Activated naive CD4-positive, alpha-beta T cell treated with anti-CD3 and anti-CD28 coated beads, Interleukin-2, amount 10 ng/mL, durations not matched to agents 7 days and 5 days (primary cell): ENCODE results near the gene TLR7.

Experiments used
- CTCF ChIA-PET: fragments of 350-600 bp; sonication (Branson Sonifier 250); formaldehyde crosslinking; loops from one replicate; lab custom pipeline; 2021; ENCODE audit warnings: antibody characterized with exemption; lab: Charles Lee
- DNase-seq: peaks from one replicate; pipeline ENCODE4 v3.0.0-alpha.2; 2020
- H3K27ac Mint-ChIP-seq: one replicate; pipeline ENCODE4 v1.8.0; 2021; ENCODE audit warnings: mild to moderate bottlenecking, moderate library complexity, mixed read lengths
- H3K27me3 Mint-ChIP-seq: one replicate; pipeline ENCODE4 v1.8.0; 2021; ENCODE audit warnings: mild to moderate bottlenecking, mixed read lengths
- H3K36me3 Mint-ChIP-seq: one replicate; pipeline ENCODE4 v1.8.0; 2021; ENCODE audit warnings: mixed read lengths
- H3K4me1 Mint-ChIP-seq: one replicate; pipeline ENCODE4 v1.8.0; 2021; ENCODE audit warnings: mixed read lengths
- H3K4me3 Mint-ChIP-seq: one replicate; pipeline ENCODE4 v1.8.0; 2021; ENCODE audit warnings: mild to moderate bottlenecking, moderate library complexity, mixed read lengths
- H3K9me3 Mint-ChIP-seq: one replicate; pipeline ENCODE4 v1.8.0; 2021; ENCODE audit warnings: mixed read lengths

TLR7 gene

GRCh38 chrX:12874581-12874980 lies 7.7 kb downstream of the TLR7 start:
- no peak overlapping the region for H3K27ac Mint-ChIP-seq
- no peaks in the 10 kb centered on the region for H3K27me3 Mint-ChIP-seq
- no peak for DNase-seq
- CTCF ChIA-PET, result no interaction called here
- no peaks in the 10 kb centered on the region for H3K4me1 Mint-ChIP-seq
- H3K36me3 Mint-ChIP-seq, result no peaks in the 10 kb centered on the region
- H3K9me3 Mint-ChIP-seq, result no peaks in the 10 kb centered on the region
- no peak overlapping the region for H3K4me3 Mint-ChIP-seq

DNA sequence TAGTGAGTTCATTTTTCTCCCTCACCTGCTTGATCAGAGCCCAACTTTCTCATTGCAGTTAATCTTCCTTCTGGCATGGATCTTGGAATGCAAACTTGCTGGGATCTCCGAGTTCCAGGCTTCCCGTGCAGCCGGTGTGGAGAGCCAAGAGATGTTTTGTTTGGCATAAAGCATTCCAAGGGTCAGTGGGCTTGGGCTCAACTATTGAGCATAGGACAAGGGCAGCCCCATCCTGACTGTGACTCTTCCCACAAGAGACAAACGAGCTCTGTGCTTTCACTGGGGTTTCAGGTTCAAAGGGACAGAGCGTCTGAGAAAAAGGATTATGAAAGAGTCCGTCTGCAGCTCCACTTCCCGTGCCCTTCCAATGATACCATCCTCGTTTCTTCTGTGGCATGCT lies 10.5 kb downstream of the TLR7 start:
- H3K27ac Mint-ChIP-seq, result no peak overlapping the region
- H3K36me3 Mint-ChIP-seq, result no peaks in the 10 kb centered on the region
- H3K4me3 Mint-ChIP-seq, result no peak overlapping the region
- no peaks in the 10 kb centered on the region for H3K4me1 Mint-ChIP-seq
- no peaks in the 10 kb centered on the region for H3K9me3 Mint-ChIP-seq
- CTCF ChIA-PET, result no interaction called here
- DNase-seq, result no peak
- no peaks in the 10 kb centered on the region for H3K27me3 Mint-ChIP-seq

GRCh38 chrX:12878536-12878935 lies 11.7 kb downstream of the TLR7 start:
- H3K9me3 Mint-ChIP-seq, result no peaks in the 10 kb centered on the region
- no peaks in the 10 kb centered on the region for H3K27me3 Mint-ChIP-seq
- DNase-seq, result no peak
- H3K4me3 Mint-ChIP-seq, result no peak overlapping the region
- H3K27ac Mint-ChIP-seq, result no peak overlapping the region
- H3K4me1 Mint-ChIP-seq, result no peaks in the 10 kb centered on the region
- CTCF ChIA-PET, result no interaction called here
- H3K36me3 Mint-ChIP-seq, result no peaks in the 10 kb centered on the region

GRCh38 chrX:12881914-12882313 lies 15.0 kb downstream of the TLR7 start:
- H3K4me1 Mint-ChIP-seq, result no peaks in the 10 kb centered on the region
- H3K4me3 Mint-ChIP-seq, result no peak overlapping the region
- no peak for DNase-seq
- H3K27ac Mint-ChIP-seq, result no peak overlapping the region
- H3K9me3 Mint-ChIP-seq, result no peaks in the 10 kb centered on the region
- H3K36me3 Mint-ChIP-seq, result no peaks in the 10 kb centered on the region
- CTCF ChIA-PET, result no interaction called here
- H3K27me3 Mint-ChIP-seq, result peaks cover 4% of the 10 kb centered on the region

DNA sequence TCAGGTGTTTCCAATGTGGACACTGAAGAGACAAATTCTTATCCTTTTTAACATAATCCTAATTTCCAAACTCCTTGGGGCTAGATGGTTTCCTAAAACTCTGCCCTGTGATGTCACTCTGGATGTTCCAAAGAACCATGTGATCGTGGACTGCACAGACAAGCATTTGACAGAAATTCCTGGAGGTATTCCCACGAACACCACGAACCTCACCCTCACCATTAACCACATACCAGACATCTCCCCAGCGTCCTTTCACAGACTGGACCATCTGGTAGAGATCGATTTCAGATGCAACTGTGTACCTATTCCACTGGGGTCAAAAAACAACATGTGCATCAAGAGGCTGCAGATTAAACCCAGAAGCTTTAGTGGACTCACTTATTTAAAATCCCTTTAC lies 18.6 kb downstream of the TLR7 start:
- CTCF ChIA-PET, result interaction anchor here (1.1 kb wide), 1 partner anchor 71 kb away, joined by 3 read pairs; no protein-coding TSS in a partner anchor
- Mint-ChIP-seq H3K4me3 (no peak overlapping the region), H3K36me3 (peaks cover 3% of the 10 kb centered on the region), H3K4me1 (peaks cover 12% of the 10 kb centered on the region), H3K27me3 (peaks cover 8% of the 10 kb centered on the region), H3K27ac (no peak overlapping the region), H3K9me3 (no peaks in the 10 kb centered on the region)
- no peak for DNase-seq

DNA sequence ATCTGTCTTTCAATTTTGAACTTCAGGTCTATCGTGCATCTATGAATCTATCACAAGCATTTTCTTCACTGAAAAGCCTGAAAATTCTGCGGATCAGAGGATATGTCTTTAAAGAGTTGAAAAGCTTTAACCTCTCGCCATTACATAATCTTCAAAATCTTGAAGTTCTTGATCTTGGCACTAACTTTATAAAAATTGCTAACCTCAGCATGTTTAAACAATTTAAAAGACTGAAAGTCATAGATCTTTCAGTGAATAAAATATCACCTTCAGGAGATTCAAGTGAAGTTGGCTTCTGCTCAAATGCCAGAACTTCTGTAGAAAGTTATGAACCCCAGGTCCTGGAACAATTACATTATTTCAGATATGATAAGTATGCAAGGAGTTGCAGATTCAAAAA lies 19.7 kb downstream of the TLR7 start:
- peaks cover 3% of the 10 kb centered on the region for H3K36me3 Mint-ChIP-seq
- peaks cover 8% of the 10 kb centered on the region for H3K27me3 Mint-ChIP-seq
- no peak overlapping the region for H3K4me3 Mint-ChIP-seq
- CTCF ChIA-PET, result no interaction called here
- H3K27ac Mint-ChIP-seq, result no peak overlapping the region
- peaks cover 23% of the 10 kb centered on the region for H3K4me1 Mint-ChIP-seq
- no peaks in the 10 kb centered on the region for H3K9me3 Mint-ChIP-seq
- DNase-seq, result no peak

DNA sequence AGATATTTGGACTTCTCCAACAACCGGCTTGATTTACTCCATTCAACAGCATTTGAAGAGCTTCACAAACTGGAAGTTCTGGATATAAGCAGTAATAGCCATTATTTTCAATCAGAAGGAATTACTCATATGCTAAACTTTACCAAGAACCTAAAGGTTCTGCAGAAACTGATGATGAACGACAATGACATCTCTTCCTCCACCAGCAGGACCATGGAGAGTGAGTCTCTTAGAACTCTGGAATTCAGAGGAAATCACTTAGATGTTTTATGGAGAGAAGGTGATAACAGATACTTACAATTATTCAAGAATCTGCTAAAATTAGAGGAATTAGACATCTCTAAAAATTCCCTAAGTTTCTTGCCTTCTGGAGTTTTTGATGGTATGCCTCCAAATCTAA lies 20.3 kb downstream of the TLR7 start:
- CTCF ChIA-PET, result no interaction called here
- Mint-ChIP-seq H3K27ac (no peak overlapping the region), H3K4me1 (peaks cover 29% of the 10 kb centered on the region), H3K9me3 (no peaks in the 10 kb centered on the region), H3K36me3 (peaks cover 4% of the 10 kb centered on the region), H3K27me3 (peaks cover 8% of the 10 kb centered on the region), H3K4me3 (no peak overlapping the region)
- DNase-seq, result no peak

DNA sequence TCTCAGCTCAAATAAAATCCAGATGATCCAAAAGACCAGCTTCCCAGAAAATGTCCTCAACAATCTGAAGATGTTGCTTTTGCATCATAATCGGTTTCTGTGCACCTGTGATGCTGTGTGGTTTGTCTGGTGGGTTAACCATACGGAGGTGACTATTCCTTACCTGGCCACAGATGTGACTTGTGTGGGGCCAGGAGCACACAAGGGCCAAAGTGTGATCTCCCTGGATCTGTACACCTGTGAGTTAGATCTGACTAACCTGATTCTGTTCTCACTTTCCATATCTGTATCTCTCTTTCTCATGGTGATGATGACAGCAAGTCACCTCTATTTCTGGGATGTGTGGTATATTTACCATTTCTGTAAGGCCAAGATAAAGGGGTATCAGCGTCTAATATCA lies 20.9 kb downstream of the TLR7 start:
- Mint-ChIP-seq H3K36me3 (peaks cover 4% of the 10 kb centered on the region), H3K27me3 (peaks cover 8% of the 10 kb centered on the region), H3K4me3 (no peak overlapping the region), H3K4me1 (peaks cover 35% of the 10 kb centered on the region), H3K27ac (no peak overlapping the region), H3K9me3 (no peaks in the 10 kb centered on the region)
- no peak for DNase-seq
- CTCF ChIA-PET, result interaction anchor here (0.7 kb wide), 1 partner anchor 73 kb away, joined by 3 read pairs; no protein-coding TSS in a partner anchor

DNA sequence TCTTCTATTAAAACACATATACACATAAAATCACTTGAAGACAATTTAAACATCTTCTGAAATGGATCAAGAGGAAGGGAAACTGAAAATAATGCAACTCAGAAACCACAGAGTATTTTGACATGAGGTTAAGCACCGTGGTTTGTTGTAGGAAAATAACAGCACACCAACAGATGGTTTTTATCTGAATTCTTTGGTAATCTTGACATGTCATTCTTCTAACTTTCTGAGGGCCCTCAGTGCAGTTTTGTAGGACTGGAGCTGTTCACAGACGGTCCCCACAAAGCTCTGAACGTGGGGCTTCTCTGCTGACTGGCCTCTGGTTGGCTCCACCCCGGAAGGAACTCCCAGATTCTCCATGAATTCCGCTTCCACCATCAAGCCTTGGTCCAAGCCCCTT lies 23.6 kb downstream of the TLR7 start:
- CTCF ChIA-PET, result interaction anchor here (0.5 to 13.4 kb wide), 3 partner anchors 77 to 389 kb away, joined by 3 to 146 read pairs (median 3); no protein-coding TSS in a partner anchor
- Mint-ChIP-seq H3K9me3 (no peaks in the 10 kb centered on the region), H3K4me3 (peak overlapping the region; percentile 7), H3K36me3 (peaks cover 4% of the 10 kb centered on the region), H3K27me3 (peaks cover 8% of the 10 kb centered on the region), H3K4me1 (peaks cover 50% of the 10 kb centered on the region), H3K27ac (peak overlapping the region; percentile 95)
- peak; percentile 24 for DNase-seq

GRCh38 chrX:12891171-12891570 lies 24.3 kb downstream of the TLR7 start:
- H3K27ac Mint-ChIP-seq, result peak overlapping the region; percentile 95
- H3K36me3 Mint-ChIP-seq, result peaks cover 4% of the 10 kb centered on the region
- DNase-seq, result no peak
- H3K27me3 Mint-ChIP-seq, result peaks cover 4% of the 10 kb centered on the region
- no peaks in the 10 kb centered on the region for H3K9me3 Mint-ChIP-seq
- H3K4me3 Mint-ChIP-seq, result no peak overlapping the region
- CTCF ChIA-PET, result interaction anchor here (13.4 kb wide), 1 partner anchor 77 kb away, joined by 146 read pairs; no protein-coding TSS in a partner anchor
- H3K4me1 Mint-ChIP-seq, result peaks cover 50% of the 10 kb centered on the region

GRCh38 chrX:12891915-12892506 lies 25.1 kb downstream of the TLR7 start:
- peaks cover 4% of the 10 kb centered on the region for H3K27me3 Mint-ChIP-seq
- DNase-seq, result peak; percentile 27
- no peak overlapping the region for H3K4me3 Mint-ChIP-seq
- CTCF ChIA-PET, result interaction anchor here (13.4 kb wide), 1 partner anchor 78 kb away, joined by 146 read pairs; no protein-coding TSS in a partner anchor
- peaks cover 50% of the 10 kb centered on the region for H3K4me1 Mint-ChIP-seq
- peak overlapping the region; percentile 71 for H3K27ac Mint-ChIP-seq
- H3K36me3 Mint-ChIP-seq, result peaks cover 4% of the 10 kb centered on the region
- H3K9me3 Mint-ChIP-seq, result no peaks in the 10 kb centered on the region

GRCh38 chrX:12892716-12893115 lies 25.8 kb downstream of the TLR7 start:
- peaks cover 50% of the 10 kb centered on the region for H3K4me1 Mint-ChIP-seq
- no peak overlapping the region for H3K27ac Mint-ChIP-seq
- H3K36me3 Mint-ChIP-seq, result peaks cover 4% of the 10 kb centered on the region
- CTCF ChIA-PET, result interaction anchor here (1.3 to 13.4 kb wide), 3 partner anchors 11 to 89 kb away, joined by 3 to 146 read pairs (median 5); no protein-coding TSS in a partner anchor
- no peak for DNase-seq
- no peak overlapping the region for H3K4me3 Mint-ChIP-seq
- H3K27me3 Mint-ChIP-seq, result peaks cover 2% of the 10 kb centered on the region
- H3K9me3 Mint-ChIP-seq, result no peaks in the 10 kb centered on the region

DNA sequence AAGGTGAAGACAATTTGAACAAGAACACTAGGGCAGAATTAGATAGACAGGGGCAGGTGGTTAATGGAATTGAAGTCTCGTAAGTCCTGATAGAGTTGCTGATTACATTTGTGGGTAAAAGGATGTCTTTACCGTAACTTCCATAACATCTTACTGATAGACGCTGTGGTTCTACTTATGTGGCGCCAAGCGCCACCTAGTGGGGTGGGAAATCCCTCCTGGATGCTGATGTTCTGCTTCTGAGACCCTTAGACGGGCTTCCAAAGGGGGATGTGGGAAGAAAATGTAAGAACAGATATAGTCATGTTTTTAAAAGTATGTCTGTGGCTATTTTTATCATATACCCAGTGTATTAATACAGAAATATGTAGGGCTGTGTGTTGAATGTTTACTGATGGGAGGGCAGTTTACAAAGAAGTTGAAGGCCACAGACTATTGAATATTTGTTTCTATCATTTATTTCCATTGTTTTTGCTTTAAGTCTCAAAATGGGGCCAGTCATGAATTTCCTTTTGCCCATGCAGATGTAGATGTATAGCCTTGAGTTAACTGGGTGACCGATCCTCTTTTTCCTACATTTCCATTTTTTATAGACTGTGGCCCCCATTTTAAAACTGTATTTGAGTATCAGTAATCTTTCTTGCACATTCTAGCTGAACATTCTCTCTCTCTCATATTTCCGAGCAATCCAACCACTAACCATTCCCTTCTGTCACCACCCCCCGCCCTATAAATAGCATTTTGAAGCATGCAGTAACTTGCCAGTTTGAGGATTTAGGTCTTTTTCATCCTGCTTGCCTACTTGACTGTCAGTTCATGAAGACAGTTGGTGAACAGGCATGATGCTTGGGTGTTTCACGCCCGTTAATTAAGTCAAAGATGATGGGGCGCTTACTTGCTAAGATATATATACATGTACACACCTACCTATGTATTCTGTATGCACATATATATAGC lies 27.5 kb downstream of the TLR7 start:
- DNase-seq, result peak; percentile 67
- CTCF ChIA-PET, result interaction anchor here (0.7 to 13.4 kb wide), 8 partner anchors 9 to 594 kb away, joined by 3 to 146 read pairs (median 3); no protein-coding TSS in a partner anchor
- H3K9me3 Mint-ChIP-seq, result no peaks in the 10 kb centered on the region
- H3K4me3 Mint-ChIP-seq, result no peak overlapping the region
- peaks cover 4% of the 10 kb centered on the region for H3K36me3 Mint-ChIP-seq
- peaks cover 49% of the 10 kb centered on the region for H3K4me1 Mint-ChIP-seq
- H3K27me3 Mint-ChIP-seq, result no peaks in the 10 kb centered on the region
- H3K27ac Mint-ChIP-seq, result no peak overlapping the region

GRCh38 chrX:12895866-12896265 lies 29.0 kb downstream of the TLR7 start:
- H3K36me3 Mint-ChIP-seq, result peaks cover 1% of the 10 kb centered on the region
- no peak overlapping the region for H3K27ac Mint-ChIP-seq
- H3K4me3 Mint-ChIP-seq, result no peak overlapping the region
- CTCF ChIA-PET, result interaction anchor here (1.3 to 13.4 kb wide), 3 partner anchors 82 to 105 kb away, joined by 3 to 146 read pairs (median 4); partner anchors contain the start of gene PRPS2
- H3K27me3 Mint-ChIP-seq, result no peaks in the 10 kb centered on the region
- H3K4me1 Mint-ChIP-seq, result peaks cover 34% of the 10 kb centered on the region
- DNase-seq, result no peak
- no peaks in the 10 kb centered on the region for H3K9me3 Mint-ChIP-seq
